ENCODE data around the gene CCNI.

CCNI gene

DNA sequence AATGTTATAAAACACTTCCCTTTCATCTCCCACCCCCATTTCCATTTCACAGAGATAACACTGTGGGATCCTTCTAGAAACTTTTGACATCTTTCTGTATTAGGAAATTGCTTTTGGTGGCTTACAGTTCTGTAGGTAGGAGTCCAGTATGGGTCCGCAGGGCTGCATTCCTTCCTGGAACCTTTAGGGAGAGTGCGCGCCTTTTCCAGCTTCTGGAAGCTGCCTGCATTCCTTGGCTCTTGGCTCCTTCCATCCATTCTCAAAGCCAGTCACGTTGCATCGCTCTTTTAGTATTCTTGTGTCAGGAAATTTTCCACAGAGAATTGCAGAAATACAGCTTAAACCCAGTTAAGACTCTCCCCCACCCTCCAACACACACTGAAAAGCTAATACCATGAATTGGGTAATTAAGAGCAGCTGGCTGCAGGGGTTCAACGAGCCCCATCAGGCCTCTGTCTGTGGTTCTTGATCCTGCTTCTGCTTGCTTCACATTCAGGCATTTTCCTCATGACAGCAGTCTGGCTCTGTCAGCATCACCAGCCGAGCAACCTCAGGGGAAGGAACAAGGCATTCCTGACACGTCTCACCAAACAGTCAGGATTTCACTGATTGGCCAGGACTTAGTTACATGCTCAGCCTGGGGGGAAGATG, 77.4 kb downstream of the CCNI start:
- TF ChIP-seq RARB (CRISPR knock-in tag; IDR thresholded peaks at IDR 0.05) (no peak), ISL1 (CRISPR knock-in tag; IDR thresholded peaks at IDR 0.05) (no peak), GLIS3 (CRISPR knock-in tag; IDR thresholded peaks at IDR 0.05) (no peak)
- no peak for ATAC-seq

DNA sequence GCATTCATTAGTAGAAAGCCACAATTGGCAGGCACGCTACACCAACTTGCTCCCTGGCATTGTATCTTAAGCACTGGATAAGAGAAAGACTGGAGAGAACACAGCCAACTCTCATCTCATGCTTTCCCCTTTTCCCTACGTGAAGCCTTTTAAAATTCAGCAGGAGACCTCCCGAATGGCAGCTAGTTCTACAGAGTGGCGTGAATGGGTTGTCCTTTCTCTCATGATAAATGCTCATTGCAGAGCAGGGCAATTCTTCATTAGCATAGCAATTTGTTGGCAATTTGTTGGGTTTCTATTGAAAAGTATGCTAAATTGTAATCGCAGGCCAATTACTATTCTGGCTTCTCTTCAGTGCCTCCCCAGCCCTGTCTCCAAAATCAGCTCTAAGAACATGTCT, 78.3 kb downstream of the CCNI start:
- TF ChIP-seq, protein P1, sequence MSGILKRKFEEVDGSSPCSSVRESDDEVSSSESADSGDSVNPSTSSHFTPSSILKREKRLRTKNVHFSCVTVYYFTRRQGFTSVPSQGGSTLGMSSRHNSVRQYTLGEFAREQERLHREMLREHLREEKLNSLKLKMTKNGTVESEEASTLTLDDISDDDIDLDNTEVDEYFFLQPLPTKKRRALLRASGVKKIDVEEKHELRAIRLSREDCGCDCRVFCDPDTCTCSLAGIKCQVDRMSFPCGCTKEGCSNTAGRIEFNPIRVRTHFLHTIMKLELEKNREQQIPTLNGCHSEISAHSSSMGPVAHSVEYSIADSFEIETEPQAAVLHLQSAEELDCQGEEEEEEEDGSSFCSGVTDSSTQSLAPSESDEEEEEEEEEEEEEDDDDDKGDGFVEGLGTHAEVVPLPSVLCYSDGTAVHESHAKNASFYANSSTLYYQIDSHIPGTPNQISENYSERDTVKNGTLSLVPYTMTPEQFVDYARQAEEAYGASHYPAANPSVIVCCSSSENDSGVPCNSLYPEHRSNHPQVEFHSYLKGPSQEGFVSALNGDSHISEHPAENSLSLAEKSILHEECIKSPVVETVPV (CRISPR knock-in tag; IDR thresholded peaks at IDR 0.05), result no peak
- ATAC-seq, result no peak

Data from SK-N-SH treated with all-trans-retinoic acid at 6 μM for 48 hours (cell line).